ENCODE data around the gene POU5F1. TPM values are rescaled to one million over a fixed set of nuclear protein-coding genes. Genes with fewer than 3 reads are reported as not detected.

Gene POU5F1
- total RNA-seq, 1 donor from 2014 or later, result 48.8 TPM

- TF ChIP-seq CTCF (IDR thresholded peaks at IDR 0.05; ENCODE audit: partially characterized antibody, unreplicated experiment), result no peak
- Mint-ChIP-seq H3K4me3 (ENCODE audit: unreplicated experiment) (no peak overlapping the region), H3K4me1 (ENCODE audit: low read depth, unreplicated experiment) (no peaks in the 10 kb centered on the region), H3K36me3 (ENCODE audit: unreplicated experiment) (no peaks in the 10 kb centered on the region), H3K9me3 (ENCODE audit: unreplicated experiment) (no peaks in the 10 kb centered on the region), H3K27ac (ENCODE audit: unreplicated experiment) (no peak overlapping the region), H3K27me3 (ENCODE audit: unreplicated experiment) (no peaks in the 10 kb centered on the region)
- DNase-seq, result no peak
Measured at GRCh38 chr6:31210123-31210522, 39.6 kb upstream of the POU5F1 start.

- H3K4me3 Mint-ChIP-seq (ENCODE audit: unreplicated experiment), result no peak overlapping the region
- no peak for TF ChIP-seq CTCF (IDR thresholded peaks at IDR 0.05; ENCODE audit: partially characterized antibody, unreplicated experiment)
- no peak overlapping the region for H3K27ac Mint-ChIP-seq (ENCODE audit: unreplicated experiment)
- no peaks in the 10 kb centered on the region for H3K4me1 Mint-ChIP-seq (ENCODE audit: low read depth, unreplicated experiment)
- no peak for DNase-seq
- H3K9me3 Mint-ChIP-seq (ENCODE audit: unreplicated experiment), result no peaks in the 10 kb centered on the region
- no peaks in the 10 kb centered on the region for H3K27me3 Mint-ChIP-seq (ENCODE audit: unreplicated experiment)
- H3K36me3 Mint-ChIP-seq (ENCODE audit: unreplicated experiment), result no peaks in the 10 kb centered on the region
Measured at GRCh38 chr6:31209137-31209536, 38.7 kb upstream of the POU5F1 start.

- Mint-ChIP-seq H3K9me3 (ENCODE audit: unreplicated experiment) (no peaks in the 10 kb centered on the region), H3K27ac (ENCODE audit: unreplicated experiment) (no peak overlapping the region), H3K4me1 (ENCODE audit: low read depth, unreplicated experiment) (no peaks in the 10 kb centered on the region), H3K36me3 (ENCODE audit: unreplicated experiment) (no peaks in the 10 kb centered on the region), H3K4me3 (ENCODE audit: unreplicated experiment) (no peak overlapping the region), H3K27me3 (ENCODE audit: unreplicated experiment) (no peaks in the 10 kb centered on the region)
- no peak for TF ChIP-seq CTCF (IDR thresholded peaks at IDR 0.05; ENCODE audit: partially characterized antibody, unreplicated experiment)
- DNase-seq, result no peak
Measured at GRCh38 chr6:31208506-31208905, 38.0 kb upstream of the POU5F1 start.

GRCh38 chr6:31205638-31206037, 35.2 kb upstream of the POU5F1 start:
- TF ChIP-seq CTCF (IDR thresholded peaks at IDR 0.05; ENCODE audit: partially characterized antibody, unreplicated experiment), result no peak
- Mint-ChIP-seq H3K27ac (ENCODE audit: unreplicated experiment) (no peak overlapping the region), H3K4me1 (ENCODE audit: low read depth, unreplicated experiment) (no peaks in the 10 kb centered on the region), H3K27me3 (ENCODE audit: unreplicated experiment) (no peaks in the 10 kb centered on the region), H3K9me3 (ENCODE audit: unreplicated experiment) (no peaks in the 10 kb centered on the region), H3K36me3 (ENCODE audit: unreplicated experiment) (no peaks in the 10 kb centered on the region), H3K4me3 (ENCODE audit: unreplicated experiment) (no peak overlapping the region)
- no peak for DNase-seq

GRCh38 chr6:31204751-31205145, 34.3 kb upstream of the POU5F1 start:
- Mint-ChIP-seq H3K27me3 (ENCODE audit: unreplicated experiment) (no peaks in the 10 kb centered on the region), H3K4me3 (ENCODE audit: unreplicated experiment) (no peak overlapping the region), H3K9me3 (ENCODE audit: unreplicated experiment) (no peaks in the 10 kb centered on the region), H3K4me1 (ENCODE audit: low read depth, unreplicated experiment) (no peaks in the 10 kb centered on the region), H3K36me3 (ENCODE audit: unreplicated experiment) (no peaks in the 10 kb centered on the region), H3K27ac (ENCODE audit: unreplicated experiment) (no peak overlapping the region)
- TF ChIP-seq CTCF (IDR thresholded peaks at IDR 0.05; ENCODE audit: partially characterized antibody, unreplicated experiment), result no peak
- DNase-seq, result no peak

Measured in glutamatergic neuron (in vitro differentiated cells).